Suprapubic skin (tissue), 4 donors: ENCODE measurements around the gene SMIM21. TPM values are rescaled to one million over a fixed set of nuclear protein-coding genes. Genes with fewer than 3 reads are reported as not detected.
A peak's percentile ranks its signal among the peaks of the same experiment; 100 is the strongest.

ENCODE experiments used
- DNase-seq, 2 donors: peaks; one replicate each; pipeline ENCODE4 v3.0.0-alpha.2; 2019; ENCODE audit warnings: low spot score in 2 of 2
- H3K27ac ChIP-seq: fragments of 200-600 bp; sonication (generic); one replicate; pipeline ENCODE4 v1.5.1; 2019
- H3K27me3 ChIP-seq: fragments of 200-600 bp; sonication (generic); one replicate; pipeline ENCODE4 v1.5.1; 2019
- H3K36me3 ChIP-seq: fragments of 200-600 bp; sonication (generic); one replicate; pipeline ENCODE4 v1.5.1; 2019
- H3K4me1 ChIP-seq: fragments of 200-600 bp; sonication (generic); one replicate; pipeline ENCODE4 v1.5.1; 2019
- H3K4me3 ChIP-seq: fragments of 200-600 bp; sonication (generic); one replicate; pipeline ENCODE4 v1.5.1; 2019; ENCODE audit warnings: mild to moderate bottlenecking
- H3K9me3 ChIP-seq: fragments of 200-600 bp; sonication (generic); one replicate; pipeline ENCODE4 v1.5.1; 2019
- CTCF ChIP-seq, 2 donors: fragments of 200-600 bp in 1 of 2; fragments of 450-650 bp in 1 of 2; sonication (generic) in 1 of 2; IDR thresholded peaks; one replicate each; pipeline ENCODE4 v1.5.1; 2016 to 2019; ENCODE audit warnings: antibody characterized with exemption in 2 of 2, mild to moderate bottlenecking in 1 of 2, moderate library complexity in 1 of 2
- EP300 ChIP-seq: sonication (generic); formaldehyde crosslinking; IDR thresholded peaks from one replicate; pipeline ENCODE4 v1.6.1; 2017; ENCODE audit warnings: antibody characterized with exemption
- POLR2A ChIP-seq, 2 donors: fragments of 450-650 bp; IDR thresholded peaks; one replicate each; pipeline ENCODE4 v1.6.1; 2017; ENCODE audit warnings: antibody characterized with exemption in 2 of 2, mild to moderate bottlenecking in 2 of 2, moderate library complexity in 2 of 2
- POLR2AphosphoS5 ChIP-seq, 3 donors: sonication (generic); formaldehyde crosslinking; IDR thresholded peaks; one replicate each; pipeline ENCODE4 v1.6.1; 2017; ENCODE audit warnings: antibody characterized with exemption in 3 of 3
- WGBS: methylation state at CpG from one replicate; pipeline ENCODE4 v1.1.5; 2018; 5-methylcytosine and 5-hydroxymethylcytosine counted together
- total RNA-seq, 4 donors: library from RNA; depleted of rRNA; stranded (reverse); fragments of >200 nt; gene quantifications; one replicate each; pipeline ENCODE4 v1.1.0, GENCODE V29; 2016

SMIM21 gene
- total RNA-seq, 4 donors from 2014 or later, result not detected

- 80% methylated on average over 10 of the region's 10 CpGs for WGBS
- Histone ChIP-seq H3K9me3 (no peaks in the 10 kb centered on the region), H3K36me3 (no peaks in the 10 kb centered on the region), H3K4me1 (no peaks in the 10 kb centered on the region), H3K27me3 (no peaks in the 10 kb centered on the region), H3K4me3 (no peak overlapping the region), H3K27ac (no peak overlapping the region)
- DNase-seq, result no peak
- TF ChIP-seq CTCF (IDR thresholded peaks at IDR 0.05), result no peak
- TF ChIP-seq EP300, result no peak
- TF ChIP-seq POLR2AphosphoS5 (IDR thresholded peaks at IDR 0.05), result no peak
- no peak for TF ChIP-seq POLR2A (IDR thresholded peaks at IDR 0.05)
Observed at GRCh38 chr18:75462178-75462832, 34.8 kb upstream of the SMIM21 start.

DNA sequence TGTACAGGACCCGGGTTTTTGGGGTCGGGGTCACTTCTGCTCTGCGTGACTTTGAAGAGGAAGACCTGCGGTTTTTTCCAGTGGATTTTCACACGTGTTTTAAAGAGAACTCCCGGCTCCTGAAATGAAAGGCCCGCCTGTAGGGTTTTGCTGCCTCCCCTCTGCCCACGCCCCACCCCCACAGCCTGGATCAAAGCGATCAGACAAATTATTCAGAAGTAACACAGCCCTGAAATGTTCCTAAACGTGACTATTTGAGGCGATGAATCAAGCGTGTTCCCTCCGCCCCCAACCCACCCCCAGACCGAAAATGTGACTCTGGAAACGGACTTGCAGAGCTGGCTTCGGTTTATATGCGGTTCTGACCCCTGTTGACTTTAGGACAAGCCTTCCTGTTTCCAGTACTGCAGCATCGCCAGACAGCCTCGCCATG, 28.7 kb upstream of the SMIM21 start:
- Histone ChIP-seq H3K36me3 (no peaks in the 10 kb centered on the region), H3K27ac (no peak overlapping the region), H3K4me3 (peak overlapping the region; percentile 67), H3K4me1 (peaks cover 15% of the 10 kb centered on the region), H3K27me3 (peaks cover 19% of the 10 kb centered on the region), H3K9me3 (no peaks in the 10 kb centered on the region)
- DNase-seq, result no peak
- TF ChIP-seq EP300 (no peak), CTCF (IDR thresholded peaks at IDR 0.05) (no peak), POLR2AphosphoS5 (IDR thresholded peaks at IDR 0.05) (no peak), POLR2A (IDR thresholded peaks at IDR 0.05) (no peak)
- 30% methylated on average over 19 of the region's 19 CpGs for WGBS

GRCh38 chr18:75455249-75456198, 28.0 kb upstream of the SMIM21 start:
- Histone ChIP-seq H3K9me3 (no peaks in the 10 kb centered on the region), H3K27ac (no peak overlapping the region), H3K4me1 (peaks cover 15% of the 10 kb centered on the region), H3K27me3 (peaks cover 19% of the 10 kb centered on the region), H3K4me3 (peak overlapping the region; percentile 67), H3K36me3 (no peaks in the 10 kb centered on the region)
- TF ChIP-seq POLR2A (IDR thresholded peaks at IDR 0.05) (no peak), POLR2AphosphoS5 (IDR thresholded peaks at IDR 0.05) (no peak), EP300 (no peak), CTCF (IDR thresholded peaks at IDR 0.05) (no peak)
- 20% methylated on average over 35 of the region's 84 CpGs for WGBS
- DNase-seq, result no peak

DNA sequence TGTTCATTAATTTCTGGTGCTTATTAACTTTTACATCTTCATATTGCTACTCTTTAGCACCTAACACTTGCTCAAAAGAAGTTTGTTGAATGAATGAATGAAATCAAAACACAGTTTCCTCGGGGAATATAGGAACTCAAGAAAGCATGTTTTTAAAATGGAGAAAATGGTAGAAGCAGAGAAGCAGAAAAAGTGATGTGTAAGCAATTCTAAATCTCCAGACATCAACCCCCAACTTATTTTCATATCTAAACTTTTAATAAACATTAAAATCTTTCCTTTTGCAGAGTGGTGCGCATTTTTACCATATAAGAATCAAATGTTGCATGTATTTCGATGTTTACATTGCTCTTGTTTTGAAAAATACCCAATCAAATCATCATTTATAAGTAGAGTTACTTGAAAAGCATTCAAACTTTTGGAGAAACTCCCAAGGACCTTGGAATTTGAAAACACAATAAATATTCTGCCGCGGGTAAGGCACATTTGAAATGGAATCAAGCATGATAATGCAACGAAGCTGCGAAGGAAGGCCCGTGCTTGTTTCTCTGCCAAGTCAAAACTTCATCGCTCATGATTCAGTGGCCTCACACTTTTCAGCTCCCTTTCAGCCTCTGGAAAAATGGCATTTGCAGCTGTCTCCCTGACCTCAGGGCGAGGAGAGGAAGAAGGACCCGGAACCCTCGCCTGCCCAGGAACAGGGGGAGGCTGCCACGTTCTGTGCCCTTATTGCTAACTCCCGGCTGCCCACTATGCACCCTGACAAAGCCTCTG, 26.7 kb upstream of the SMIM21 start:
- Histone ChIP-seq H3K27me3 (peaks cover 19% of the 10 kb centered on the region), H3K9me3 (no peaks in the 10 kb centered on the region), H3K27ac (no peak overlapping the region), H3K4me1 (peaks cover 15% of the 10 kb centered on the region), H3K4me3 (no peak overlapping the region), H3K36me3 (no peaks in the 10 kb centered on the region)
- WGBS, result 86% methylated on average over 14 of the region's 14 CpGs
- DNase-seq, result no peak
- TF ChIP-seq POLR2AphosphoS5 (IDR thresholded peaks at IDR 0.05) (no peak), POLR2A (IDR thresholded peaks at IDR 0.05) (no peak), CTCF (IDR thresholded peaks at IDR 0.05) (no peak), EP300 (no peak)
